Dermis blood vessel endothelial cell (primary cell): Measurements from ENCODE around the gene TRMT13. TPM values are rescaled to one million over a fixed set of nuclear protein-coding genes. Genes with fewer than 3 reads are reported as not detected.

Source experiments
- DNase-seq: peaks from one replicate; pipeline ENCODE4 v3.0.0; 2010
- total RNA-seq: library from RNA; depleted of rRNA; stranded (reverse); fragments of >200 nt; gene quantifications from 2 replicates; pipeline ENCODE4 v1.2.3, GENCODE V29; 2014

TRMT13 gene, protein sequence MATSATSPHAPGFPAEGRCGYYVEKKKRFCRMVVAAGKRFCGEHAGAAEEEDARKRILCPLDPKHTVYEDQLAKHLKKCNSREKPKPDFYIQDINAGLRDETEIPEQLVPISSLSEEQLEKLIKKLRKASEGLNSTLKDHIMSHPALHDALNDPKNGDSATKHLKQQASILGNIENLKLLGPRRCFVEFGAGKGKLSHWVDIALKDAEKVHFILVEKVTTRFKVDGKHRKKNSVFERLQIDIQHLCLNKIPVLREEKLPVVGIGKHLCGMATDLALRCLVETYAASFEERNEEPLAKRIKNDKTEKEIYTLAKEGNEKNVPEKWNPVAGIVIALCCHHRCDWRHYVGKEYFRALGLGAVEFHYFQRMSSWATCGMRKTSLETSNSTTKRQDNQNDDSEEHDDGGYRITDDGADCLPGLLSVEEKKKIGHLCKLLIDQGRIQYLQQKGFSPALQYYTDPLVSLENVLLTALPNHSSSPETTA
- total RNA-seq: 8.0 and 12.7 TPM in 2 replicates

DNA sequence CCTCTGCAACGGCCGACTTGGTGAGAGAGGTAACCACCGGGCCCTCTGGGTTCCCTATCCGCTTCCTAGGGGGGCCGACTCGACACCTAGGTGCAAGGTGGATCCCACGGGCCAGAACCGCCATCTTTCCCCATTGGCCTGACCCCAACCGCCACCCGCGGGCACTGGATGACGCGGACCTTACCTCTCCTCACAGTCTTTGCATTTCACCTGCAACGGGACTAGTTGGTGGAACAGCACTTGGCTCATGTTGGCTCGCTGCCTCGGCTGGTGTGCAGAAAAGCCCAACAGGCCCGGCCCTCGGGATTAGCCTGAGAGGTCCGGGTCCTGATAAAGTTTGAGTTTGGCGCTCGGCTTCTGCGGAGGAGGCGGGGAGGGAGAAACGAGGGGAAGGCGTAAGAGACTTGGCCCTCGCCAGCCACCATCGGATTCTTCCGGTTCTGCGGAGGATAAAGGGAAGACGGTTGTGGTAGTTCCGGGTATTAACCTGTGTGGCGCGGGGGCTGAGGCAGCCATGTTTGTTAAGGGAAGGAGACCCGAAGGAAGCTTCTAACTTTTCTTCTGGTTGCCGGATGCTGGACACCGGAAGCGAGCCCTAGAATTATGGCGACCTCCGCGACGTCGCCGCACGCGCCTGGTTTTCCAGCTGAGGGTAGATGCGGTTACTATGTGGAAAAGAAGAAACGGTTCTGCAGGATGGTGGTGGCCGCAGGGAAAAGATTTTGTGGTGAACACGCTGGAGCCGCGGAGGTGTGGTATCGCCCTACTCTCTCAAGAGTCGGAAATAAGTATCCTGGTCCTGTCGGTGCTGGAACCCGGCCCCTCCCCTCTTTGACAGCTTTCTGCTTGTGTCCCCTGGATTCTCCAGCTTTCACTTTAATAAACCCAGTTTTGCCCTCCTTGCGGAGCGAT is at the start of gene TRMT13, which contains the start of gene SASS6:
Gene TRMT13 (plus strand): TSS at position 598 of the 912 bp plus-strand sequence. CDS start 6 bp downstream, at position 604.
Gene SASS6 (minus strand): TSS at position 365 of the 912 bp plus-strand sequence. CDS start 116 bp downstream, at position 249.
- DNase-seq: peak; percentile 99

DNA sequence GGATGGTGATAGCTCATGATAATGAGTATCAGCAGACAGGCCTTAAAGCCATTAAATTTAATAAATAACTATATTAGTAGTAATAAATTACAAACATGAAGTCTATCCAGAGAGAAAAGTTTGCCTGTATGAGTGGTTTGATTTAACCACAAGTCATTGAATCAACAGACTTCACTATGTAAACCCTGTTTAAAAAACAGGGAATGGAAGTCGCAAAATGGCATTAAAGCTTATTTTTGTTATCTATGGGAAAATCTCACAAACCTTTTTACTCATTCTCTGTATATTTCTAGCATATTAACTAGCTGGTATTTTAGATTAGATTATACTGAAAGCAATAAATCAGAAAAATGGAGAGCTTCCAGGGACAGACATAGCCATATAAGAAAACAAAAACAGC is 45.6 kb upstream of the TRMT13 start:
- DNase-seq: no peak

- no peak for DNase-seq
These were observed 43.9 kb upstream of the TRMT13 start for GRCh38 chr1:100089082-100089481.

- peak; percentile 52 for DNase-seq
These were observed 42.5 kb upstream of the TRMT13 start for GRCh38 chr1:100090471-100090870.

- DNase-seq: no peak
These were observed 32.8 kb upstream of the TRMT13 start for GRCh38 chr1:100100202-100100601.

- no peak for DNase-seq
These were observed 31.4 kb upstream of the TRMT13 start for GRCh38 chr1:100101564-100101963.

DNA sequence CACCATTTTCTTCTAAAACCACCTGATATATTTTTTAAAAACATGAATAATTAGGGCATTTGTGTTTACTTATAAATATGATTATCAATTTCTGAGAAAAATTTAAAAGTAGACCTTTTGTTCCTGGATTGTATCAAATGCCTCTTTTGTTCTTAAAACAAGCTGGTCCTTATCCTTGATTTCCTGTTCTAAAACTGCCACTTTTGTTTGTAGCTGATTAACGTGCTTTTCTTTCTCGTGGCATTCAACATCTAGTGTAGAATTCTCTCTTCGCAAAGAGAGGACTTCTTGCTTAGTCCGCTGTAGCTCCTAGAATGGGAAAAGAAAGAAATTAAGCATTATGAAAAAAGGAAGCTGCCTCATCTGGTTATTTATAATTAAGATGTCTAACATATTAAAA is 25.3 kb upstream of the TRMT13 start:
- no peak for DNase-seq

- no peak for DNase-seq
These were observed 23.4 kb upstream of the TRMT13 start for GRCh38 chr1:100109554-100110066.

DNA sequence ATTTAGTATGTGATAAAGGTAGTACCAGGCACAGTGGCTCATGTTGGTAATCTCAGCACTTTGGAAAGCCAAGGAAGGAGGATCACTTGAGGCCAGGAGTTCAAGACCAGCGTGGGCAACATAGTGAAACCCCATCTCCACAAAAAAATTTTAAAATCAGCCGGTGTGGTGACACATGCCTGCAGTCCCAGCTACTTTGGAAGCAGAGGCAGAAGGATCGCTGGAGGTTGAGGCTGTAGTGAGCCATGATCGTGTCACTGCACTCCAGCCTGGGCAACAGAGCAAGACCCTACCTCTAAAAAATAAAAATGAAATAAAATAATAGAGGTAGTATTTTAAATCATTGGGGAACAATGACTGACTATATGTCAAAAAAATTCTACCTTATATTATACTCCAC is 17.4 kb upstream of the TRMT13 start:
- no peak for DNase-seq

DNA sequence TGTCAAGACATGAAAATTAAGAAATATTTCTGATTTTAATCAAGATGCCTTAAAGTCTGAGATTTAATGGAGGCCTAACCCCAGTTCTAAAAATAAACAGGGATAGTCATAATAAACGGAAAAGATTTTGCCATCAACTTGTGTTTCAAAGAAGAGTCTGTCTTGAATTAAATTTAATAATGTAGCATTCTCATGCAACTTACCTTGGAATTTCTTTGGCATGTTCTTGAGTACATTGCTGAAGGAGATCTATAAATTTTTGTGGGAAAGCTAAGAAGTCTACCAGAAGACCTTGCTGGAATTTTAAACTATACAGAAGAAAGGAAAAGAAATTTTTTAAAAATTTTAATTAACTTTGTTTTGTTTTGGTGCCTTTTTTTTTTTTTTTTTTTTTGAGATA is 10.8 kb upstream of the TRMT13 start:
- no peak for DNase-seq

DNA sequence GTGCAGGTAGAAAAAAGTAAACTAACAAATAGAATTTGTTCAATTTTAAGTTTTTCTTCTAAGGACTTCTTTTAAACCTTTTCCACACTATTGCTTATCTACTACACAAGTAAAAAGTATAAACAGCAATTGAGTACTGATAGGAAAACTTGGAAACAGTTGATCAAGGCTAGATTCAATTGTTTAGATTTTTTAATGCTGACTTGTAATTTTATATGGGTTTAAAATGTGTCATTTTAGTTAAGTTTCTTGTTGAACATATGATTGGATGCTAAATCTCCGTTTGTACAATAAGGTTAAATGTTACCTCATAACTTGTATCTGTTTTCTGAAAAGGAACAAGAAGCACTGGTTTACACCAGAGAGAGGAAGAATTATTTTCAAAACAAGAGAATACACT is 5.7 kb upstream of the TRMT13 start:
- no peak for DNase-seq

DNA sequence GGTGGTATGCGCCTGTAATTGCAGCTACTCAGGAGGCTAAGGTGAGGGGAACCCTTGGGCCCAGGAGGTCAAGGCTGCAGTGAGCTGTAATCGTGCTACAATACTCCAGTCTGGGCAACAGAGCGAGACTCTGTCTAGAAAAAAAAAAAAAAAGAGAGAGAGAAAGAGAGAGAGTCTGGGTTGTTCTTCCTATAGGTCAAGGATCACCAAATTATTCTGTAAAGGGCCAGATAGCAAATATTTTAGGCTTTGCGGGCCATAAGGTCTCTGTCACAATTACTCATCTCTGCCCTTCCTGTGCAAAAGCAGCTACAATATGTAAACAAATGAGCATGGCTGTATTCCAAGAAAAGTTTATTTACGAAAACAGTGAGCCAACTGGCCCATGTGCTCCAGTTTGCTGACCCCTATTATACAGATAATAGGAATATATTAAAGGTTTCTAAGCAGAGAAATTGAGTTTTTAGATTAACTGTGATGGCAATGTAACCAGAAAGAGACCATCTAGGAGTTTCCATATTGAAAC is 2.3 kb upstream of the TRMT13 start:
- DNase-seq: peak; percentile 49

DNA sequence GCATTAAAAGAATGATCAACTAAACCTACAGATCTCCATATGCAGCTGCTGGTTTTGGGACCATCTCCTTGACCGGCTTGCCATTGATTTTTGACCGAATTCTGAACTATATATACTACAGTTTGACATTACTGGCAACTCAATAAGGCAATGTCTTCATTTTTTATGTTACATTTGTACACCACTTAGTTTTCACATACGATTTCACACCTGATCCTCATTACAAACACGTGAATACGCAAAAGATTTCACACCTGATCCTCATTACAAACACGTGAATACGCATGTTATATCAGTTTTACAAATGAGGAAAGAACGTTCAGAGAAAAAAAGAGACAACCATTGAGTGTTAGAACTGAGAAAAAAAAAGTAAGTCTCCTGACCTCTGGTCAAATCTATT is 1.3 kb upstream of the TRMT13 start:
- no peak for DNase-seq

DNA sequence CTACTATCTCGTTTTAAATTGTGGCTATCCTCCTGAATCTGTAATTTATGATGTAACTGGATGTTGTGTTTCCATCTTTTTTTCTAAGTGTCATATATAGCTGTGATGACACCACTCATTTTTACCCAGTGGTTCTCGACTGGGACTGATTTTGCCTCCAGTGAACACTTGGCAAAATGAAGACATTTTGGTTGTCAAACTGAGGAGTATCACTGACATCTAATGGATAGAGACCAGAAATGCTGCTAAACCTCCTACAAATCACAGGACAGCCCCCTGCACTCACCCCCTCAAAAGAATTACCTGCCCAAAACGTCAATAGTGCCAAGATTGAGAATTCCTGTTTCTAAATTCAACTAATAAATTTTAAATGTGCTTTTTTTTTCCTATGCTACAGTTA is 1.9 kb downstream of the TRMT13 start:
- DNase-seq: peak; percentile 18

DNA sequence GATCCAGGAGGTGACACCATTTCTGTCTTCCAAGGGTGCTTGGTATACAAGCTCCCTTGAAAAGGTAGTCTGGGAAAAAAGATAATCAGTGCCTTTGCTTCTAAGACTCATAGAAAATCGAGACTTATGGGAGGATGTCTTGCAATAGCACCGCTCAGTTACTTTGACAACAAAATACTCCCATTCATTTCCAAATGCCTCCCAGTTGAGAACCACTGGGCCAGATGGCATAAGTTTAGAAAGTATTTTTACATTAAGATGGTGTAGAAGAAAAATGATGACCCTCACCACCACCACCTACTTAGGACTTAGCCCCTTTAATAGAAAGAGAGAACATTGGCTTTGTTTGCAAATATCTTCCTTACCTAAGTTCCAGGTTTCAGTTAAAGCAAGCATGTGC is 4.6 kb downstream of the TRMT13 start:
- DNase-seq: no peak

- DNase-seq: no peak
These were observed 8.2 kb downstream of the TRMT13 start for GRCh38 chr1:100141192-100141591.

- DNase-seq: no peak
These were observed 9.4 kb downstream of the TRMT13 start for GRCh38 chr1:100142343-100142742.

DNA sequence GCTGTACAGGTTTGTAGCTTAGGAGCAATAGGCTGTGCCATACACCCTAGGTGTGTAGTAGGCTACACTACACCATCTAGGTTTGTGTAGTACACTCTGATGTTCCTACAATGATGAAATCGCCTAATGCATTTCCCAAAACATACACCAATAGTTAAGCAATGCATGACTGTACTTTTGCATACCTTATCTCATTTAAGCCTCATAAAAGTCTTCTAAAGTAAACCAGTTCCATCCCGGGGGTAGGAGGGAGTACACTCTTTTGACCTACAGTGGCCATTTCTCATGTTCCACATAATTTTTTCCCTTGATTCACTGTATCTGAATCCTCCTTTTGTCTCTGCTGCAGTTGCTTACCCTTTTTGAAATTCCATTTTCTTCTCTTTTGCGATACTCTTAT is 12.2 kb downstream of the TRMT13 start:
- no peak for DNase-seq

DNA sequence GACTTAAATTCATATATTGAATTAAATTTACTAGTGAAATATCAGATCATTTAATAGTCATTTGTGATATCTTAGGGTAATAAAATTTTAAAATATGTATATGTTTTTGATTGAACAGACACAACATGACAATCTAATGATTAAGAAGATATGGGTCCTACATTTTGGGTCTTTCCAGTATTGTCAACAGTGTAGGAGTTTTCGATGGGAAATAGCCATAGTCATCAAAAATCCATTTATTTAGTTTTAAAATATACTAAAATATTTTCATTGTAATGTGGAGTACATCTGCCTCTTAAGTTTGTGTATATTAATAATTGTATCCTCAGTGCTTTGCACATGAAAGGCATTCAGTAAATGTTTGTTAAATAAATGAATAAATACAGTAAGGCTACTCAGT is 14.0 kb downstream of the TRMT13 start:
- DNase-seq: no peak

DNA sequence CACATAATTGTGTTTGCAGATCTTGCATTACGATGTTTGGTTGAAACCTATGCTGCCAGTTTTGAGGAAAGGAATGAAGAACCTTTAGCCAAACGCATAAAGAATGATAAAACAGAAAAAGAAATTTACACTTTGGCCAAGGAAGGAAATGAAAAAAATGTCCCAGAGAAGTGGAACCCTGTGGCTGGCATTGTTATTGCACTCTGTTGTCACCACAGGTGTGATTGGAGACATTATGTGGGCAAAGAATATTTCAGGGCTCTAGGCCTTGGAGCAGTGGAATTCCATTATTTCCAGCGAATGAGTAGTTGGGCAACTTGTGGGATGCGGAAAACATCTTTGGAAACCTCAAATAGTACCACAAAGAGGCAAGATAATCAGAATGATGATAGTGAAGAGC is 14.9 kb downstream of the TRMT13 start:
- DNase-seq: no peak

DNA sequence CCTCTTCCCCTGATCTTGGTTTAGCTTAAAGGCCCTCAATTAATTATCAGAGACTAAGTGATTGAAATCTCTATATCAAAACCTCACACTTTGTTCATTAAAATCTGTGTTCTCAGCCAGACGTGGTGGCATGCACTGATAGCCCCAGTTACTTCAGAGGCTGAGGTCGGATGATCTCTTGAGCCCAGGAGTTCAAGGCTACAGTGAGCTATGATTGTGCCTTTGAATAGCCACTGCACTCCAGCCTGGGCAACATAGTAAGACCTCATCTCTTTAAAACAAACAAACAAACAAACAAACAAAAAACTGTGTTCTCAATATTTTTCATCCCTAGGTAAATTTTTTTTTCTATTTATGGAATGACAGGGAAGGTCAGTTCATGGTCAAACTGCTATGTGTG is 18.7 kb downstream of the TRMT13 start:
- DNase-seq: no peak

GRCh38 chr1:100152271-100152670 is 19.3 kb downstream of the TRMT13 start:
- no peak for DNase-seq

DNA sequence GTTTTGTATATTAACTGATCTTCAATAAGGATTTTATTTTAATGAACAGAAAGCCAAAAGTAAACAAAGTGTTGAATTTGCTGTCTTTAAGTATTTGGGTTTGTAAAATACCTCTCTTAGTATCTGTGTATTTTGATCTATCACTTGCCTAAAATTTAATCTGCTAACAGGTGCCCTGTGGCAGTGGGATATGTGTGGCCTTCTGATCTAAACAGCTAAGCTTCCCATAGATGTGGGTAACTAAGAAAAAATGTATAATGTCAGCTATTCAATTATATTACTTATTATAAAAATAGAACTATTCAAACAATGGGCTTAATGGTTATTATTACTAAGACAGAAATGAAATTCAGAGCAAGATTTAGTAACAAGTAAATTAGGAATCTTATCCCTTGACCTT is 29.9 kb downstream of the TRMT13 start:
- no peak for DNase-seq
